Mucosa of stomach (tissue), 1 donor: ENCODE results near the gene PHTF1.

ENCODE experiments used
- H3K27me3 ChIP-seq: one replicate; pipeline ENCODE4 v1.7.0; 2013; ENCODE audit warnings: mild to moderate bottlenecking, low read length; ENCODE audit not compliant: control insufficient read depth, insufficient read depth
- H3K36me3 ChIP-seq: one replicate; pipeline ENCODE4 v1.7.0; 2013; ENCODE audit warnings: low read length; ENCODE audit not compliant: control insufficient read depth, insufficient read depth
- H3K4me1 ChIP-seq: one replicate; pipeline ENCODE4 v1.7.0; 2013; ENCODE audit warnings: mild to moderate bottlenecking, low read length; ENCODE audit not compliant: control insufficient read depth, insufficient read depth
- H3K4me3 ChIP-seq: one replicate; pipeline ENCODE4 v1.7.0; 2013; ENCODE audit warnings: low read length
- H3K9ac ChIP-seq: one replicate; pipeline ENCODE4 v1.7.0; 2013; ENCODE audit warnings: mild to moderate bottlenecking, low read length, moderate library complexity
- H3K9me3 ChIP-seq: one replicate; pipeline ENCODE4 v1.7.0; 2013; ENCODE audit warnings: mild to moderate bottlenecking, low read length, moderate library complexity; ENCODE audit not compliant: control insufficient read depth
- donor health status: Pancreatic carcinoma.

PHTF1 gene

DNA sequence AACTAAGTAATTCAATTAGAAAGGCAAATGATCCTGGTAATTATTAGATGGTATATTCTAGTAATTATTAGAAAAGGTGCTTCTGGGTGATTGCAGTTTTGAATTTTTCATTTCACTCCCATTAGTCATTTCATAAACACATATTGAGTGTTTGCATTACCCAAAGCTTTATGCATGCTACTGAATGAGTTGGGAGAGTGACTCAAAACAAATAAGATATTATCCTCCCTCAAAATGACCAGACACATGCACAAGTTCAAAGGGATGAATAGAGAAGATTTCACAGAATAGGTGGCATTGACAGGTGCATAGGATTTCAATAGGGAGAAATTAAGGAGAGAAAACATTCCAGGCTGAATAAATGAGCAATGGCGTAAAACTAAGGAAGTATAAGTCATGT, 84.7 kb downstream of the PHTF1 start:
- peaks cover 10% of the 10 kb centered on the region for H3K36me3 ChIP-seq
- no peak overlapping the region for H3K4me3 ChIP-seq
- H3K27me3 ChIP-seq, result no peaks in the 10 kb centered on the region
- no peaks in the 10 kb centered on the region for H3K4me1 ChIP-seq
- H3K9me3 ChIP-seq, result no peaks in the 10 kb centered on the region
- no peak overlapping the region for H3K9ac ChIP-seq

DNA sequence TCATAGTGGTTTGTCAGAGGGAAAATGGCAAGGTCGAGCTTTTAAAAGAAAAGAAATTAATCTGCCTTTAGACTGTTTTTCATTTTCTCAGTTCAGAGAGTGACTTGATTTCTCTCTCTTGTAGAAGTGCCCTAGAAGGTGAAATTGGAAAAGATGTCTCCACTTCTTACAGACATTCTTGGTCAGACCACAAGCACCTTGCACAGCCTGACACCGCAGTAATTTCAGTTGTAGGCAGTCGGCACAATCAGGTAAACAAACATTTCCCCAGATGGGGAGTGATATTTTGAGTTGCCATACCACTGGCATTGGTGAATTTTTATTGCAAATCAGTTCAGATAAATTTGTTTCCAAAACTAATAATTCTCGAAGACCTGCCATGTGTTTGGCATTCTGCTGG, 86.8 kb downstream of the PHTF1 start:
- Histone ChIP-seq H3K4me1 (no peaks in the 10 kb centered on the region), H3K9me3 (no peaks in the 10 kb centered on the region), H3K36me3 (peaks cover 10% of the 10 kb centered on the region), H3K27me3 (no peaks in the 10 kb centered on the region), H3K9ac (no peak overlapping the region), H3K4me3 (no peak overlapping the region)

DNA sequence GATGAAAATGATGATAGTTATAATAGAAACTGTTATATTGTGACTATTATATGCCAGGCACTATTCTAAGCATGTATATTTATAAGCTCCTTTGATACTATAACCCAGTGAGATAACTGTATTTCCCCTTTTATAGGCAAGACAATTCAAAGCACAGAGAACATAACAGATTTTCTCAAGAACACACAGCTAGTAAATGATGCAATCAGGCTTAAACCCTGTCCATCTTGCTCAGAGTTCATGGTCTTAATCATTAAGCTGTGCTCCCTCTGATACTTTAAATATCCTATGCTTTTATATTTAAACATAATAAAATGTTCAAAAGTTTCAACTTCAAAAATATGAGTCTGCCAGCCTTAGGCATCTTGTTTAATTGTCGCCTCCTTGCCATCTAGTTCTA, 88.6 kb downstream of the PHTF1 start:
- no peaks in the 10 kb centered on the region for H3K9me3 ChIP-seq
- no peaks in the 10 kb centered on the region for H3K27me3 ChIP-seq
- no peak overlapping the region for H3K9ac ChIP-seq
- H3K36me3 ChIP-seq, result peaks cover 7% of the 10 kb centered on the region
- H3K4me1 ChIP-seq, result no peaks in the 10 kb centered on the region
- no peak overlapping the region for H3K4me3 ChIP-seq

DNA sequence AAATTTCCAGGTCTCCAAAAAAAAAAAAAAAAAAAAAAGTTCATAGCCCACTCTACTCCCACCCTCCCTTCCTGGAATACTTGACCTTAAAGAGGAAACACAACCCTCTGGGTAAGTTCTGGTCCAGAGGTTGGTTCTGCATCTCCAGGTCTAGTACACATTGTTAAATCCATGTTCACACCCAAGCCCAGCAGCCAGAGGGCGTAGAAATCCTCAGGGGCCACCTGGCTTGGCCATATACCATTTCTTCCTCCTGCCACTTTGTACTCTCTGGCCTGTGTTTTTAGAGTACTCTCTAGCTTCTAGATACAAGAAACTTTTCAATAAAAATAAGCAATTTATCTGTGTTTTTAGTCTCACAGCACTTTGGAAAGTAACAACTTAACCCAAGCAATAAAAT, 89.3 kb downstream of the PHTF1 start:
- no peak overlapping the region for H3K9ac ChIP-seq
- no peaks in the 10 kb centered on the region for H3K9me3 ChIP-seq
- no peaks in the 10 kb centered on the region for H3K4me1 ChIP-seq
- peaks cover 5% of the 10 kb centered on the region for H3K36me3 ChIP-seq
- no peak overlapping the region for H3K4me3 ChIP-seq
- H3K27me3 ChIP-seq, result no peaks in the 10 kb centered on the region

DNA sequence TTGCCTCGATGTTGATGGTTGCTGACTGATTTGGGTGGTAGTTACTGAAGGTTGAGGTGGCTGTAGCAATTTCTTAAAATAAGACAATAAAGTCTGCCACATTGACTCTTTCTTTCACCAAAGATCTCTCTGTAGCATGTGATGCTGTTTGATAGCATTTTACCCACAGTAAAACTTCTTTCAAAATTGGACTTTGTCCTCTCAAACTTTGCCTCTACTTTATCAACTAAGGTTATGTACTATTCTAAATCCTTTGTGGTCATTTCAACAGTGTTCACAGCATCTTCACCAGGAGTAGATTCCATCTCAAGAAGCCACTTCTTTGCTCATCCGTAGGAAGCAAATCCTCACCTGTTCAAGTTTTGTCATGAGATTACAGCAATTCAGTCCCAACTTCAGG, 93.2 kb downstream of the PHTF1 start:
- Histone ChIP-seq H3K9ac (no peak overlapping the region), H3K27me3 (no peaks in the 10 kb centered on the region), H3K4me1 (no peaks in the 10 kb centered on the region), H3K4me3 (no peak overlapping the region), H3K9me3 (no peaks in the 10 kb centered on the region), H3K36me3 (no peaks in the 10 kb centered on the region)

DNA sequence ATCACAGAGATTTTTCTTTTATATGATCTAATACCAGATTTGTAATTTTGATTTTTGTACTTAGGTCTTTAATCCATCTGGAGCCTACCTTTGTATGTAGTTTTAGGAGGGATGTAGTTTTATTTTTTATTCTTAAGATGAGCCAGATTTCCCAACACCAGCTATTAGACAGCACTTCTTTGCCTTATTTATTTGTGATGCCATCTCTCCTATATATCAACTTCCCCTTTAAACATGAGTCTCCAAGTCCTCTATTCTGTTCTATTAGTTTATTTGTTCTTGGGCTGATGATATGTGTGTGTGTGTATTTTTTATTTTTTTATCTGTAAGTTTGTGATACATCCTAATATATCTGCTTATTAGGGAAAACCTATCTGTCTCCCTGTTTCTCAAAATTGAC, 94.2 kb downstream of the PHTF1 start:
- Histone ChIP-seq H3K27me3 (no peaks in the 10 kb centered on the region), H3K9me3 (no peaks in the 10 kb centered on the region), H3K9ac (no peak overlapping the region), H3K36me3 (no peaks in the 10 kb centered on the region), H3K4me1 (no peaks in the 10 kb centered on the region), H3K4me3 (no peak overlapping the region)

DNA sequence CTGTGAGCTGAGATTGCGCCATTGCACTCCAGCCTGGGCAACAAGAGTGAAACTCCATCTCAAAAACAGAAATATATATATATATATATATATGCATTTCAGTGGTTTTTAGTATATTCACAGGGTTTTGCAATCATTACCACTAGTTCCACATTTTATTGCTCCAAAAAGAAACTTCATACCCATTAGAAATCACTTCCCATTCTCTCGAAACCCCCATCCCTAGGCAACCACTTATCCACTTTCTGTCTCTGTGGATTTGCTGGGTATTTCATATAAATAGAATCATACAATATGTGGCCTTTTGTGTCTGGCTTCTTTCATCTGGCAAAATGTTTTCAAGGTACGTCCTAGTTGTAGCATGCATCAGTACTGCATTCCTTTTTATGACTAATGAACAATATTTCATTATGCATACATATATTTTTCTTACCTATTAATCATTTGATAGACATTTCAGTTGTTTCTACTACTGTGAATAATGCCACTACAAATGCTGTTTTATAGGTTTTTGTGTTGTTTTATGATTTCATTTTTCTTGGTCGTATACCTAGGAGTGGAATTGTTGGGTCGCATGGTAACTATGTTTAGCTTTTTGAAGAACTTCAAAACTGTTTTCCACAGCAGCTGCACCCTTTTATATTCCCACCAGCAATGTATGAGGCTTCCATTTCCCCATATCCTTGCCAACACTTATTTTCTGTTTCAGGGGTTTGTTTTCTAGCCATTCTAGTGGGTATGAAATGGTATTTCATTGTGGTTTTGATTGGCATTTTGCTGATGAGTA, 95.9 kb downstream of the PHTF1 start:
- H3K9me3 ChIP-seq, result no peaks in the 10 kb centered on the region
- H3K9ac ChIP-seq, result no peak overlapping the region
- H3K27me3 ChIP-seq, result no peaks in the 10 kb centered on the region
- H3K36me3 ChIP-seq, result no peaks in the 10 kb centered on the region
- H3K4me1 ChIP-seq, result no peaks in the 10 kb centered on the region
- H3K4me3 ChIP-seq, result no peak overlapping the region

DNA sequence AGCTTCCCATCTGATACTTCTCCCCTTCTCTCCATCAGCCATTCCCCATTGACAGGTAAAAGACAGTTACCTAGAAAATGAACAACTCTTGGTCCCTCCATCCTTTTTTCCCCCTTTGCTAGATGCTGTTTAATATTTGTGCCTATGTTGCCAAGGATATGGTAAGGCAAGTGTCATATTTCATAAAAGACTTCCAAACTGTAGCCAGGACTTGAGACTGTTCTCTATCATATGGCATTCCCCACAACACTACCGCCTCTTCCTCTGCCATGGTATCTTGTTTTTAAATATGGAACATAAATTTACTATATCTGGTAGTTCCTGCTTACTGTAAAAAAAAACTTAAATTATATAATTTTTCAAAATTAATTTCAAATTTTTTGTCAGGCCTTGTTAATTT, 97.2 kb downstream of the PHTF1 start:
- Histone ChIP-seq H3K9ac (no peak overlapping the region), H3K4me1 (no peaks in the 10 kb centered on the region), H3K36me3 (no peaks in the 10 kb centered on the region), H3K4me3 (no peak overlapping the region), H3K9me3 (no peaks in the 10 kb centered on the region), H3K27me3 (no peaks in the 10 kb centered on the region)

DNA sequence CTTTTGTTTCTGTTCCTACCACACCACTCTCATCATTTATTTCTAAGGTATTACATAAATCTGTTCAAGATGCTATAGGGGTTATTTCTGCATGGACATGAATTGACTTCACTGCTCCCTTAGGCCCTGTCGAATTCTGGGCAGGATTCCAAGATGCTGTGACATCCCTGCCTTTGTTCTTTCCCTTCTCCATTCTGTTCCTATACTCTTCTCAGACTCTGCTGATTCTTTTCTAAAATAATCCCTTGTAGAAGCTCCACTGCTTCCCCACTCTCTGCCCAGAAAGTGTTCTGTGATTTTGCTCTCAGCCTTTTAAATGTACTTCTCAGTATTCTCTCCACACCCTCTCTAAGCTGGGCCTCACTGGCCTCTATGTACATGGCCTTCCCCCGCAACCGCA, 99.2 kb downstream of the PHTF1 start:
- no peaks in the 10 kb centered on the region for H3K27me3 ChIP-seq
- H3K36me3 ChIP-seq, result no peaks in the 10 kb centered on the region
- H3K4me3 ChIP-seq, result no peak overlapping the region
- no peaks in the 10 kb centered on the region for H3K4me1 ChIP-seq
- H3K9me3 ChIP-seq, result no peaks in the 10 kb centered on the region
- no peak overlapping the region for H3K9ac ChIP-seq

DNA sequence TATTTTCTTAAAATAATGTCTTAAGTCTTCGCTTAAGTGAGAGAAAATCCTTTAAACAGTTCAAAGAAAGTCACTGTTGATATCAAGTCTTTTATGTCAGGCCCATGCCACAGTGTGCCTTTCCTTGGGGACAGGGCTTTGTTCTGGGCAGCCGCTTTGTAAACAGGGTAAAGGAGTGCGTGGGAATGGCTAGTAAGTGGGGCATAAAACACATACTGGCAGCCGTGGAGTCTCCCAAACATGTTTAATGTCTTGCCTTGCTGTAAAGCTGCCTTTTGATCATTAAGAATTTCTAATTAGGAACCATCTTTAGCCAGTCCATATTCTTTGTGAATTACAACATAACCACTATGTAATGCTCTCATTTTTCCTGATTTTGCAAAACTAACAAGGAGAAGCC, 99.7 kb downstream of the PHTF1 start:
- H3K27me3 ChIP-seq, result no peaks in the 10 kb centered on the region
- H3K9ac ChIP-seq, result no peak overlapping the region
- H3K36me3 ChIP-seq, result no peaks in the 10 kb centered on the region
- H3K9me3 ChIP-seq, result no peaks in the 10 kb centered on the region
- H3K4me3 ChIP-seq, result no peak overlapping the region
- H3K4me1 ChIP-seq, result no peaks in the 10 kb centered on the region

DNA sequence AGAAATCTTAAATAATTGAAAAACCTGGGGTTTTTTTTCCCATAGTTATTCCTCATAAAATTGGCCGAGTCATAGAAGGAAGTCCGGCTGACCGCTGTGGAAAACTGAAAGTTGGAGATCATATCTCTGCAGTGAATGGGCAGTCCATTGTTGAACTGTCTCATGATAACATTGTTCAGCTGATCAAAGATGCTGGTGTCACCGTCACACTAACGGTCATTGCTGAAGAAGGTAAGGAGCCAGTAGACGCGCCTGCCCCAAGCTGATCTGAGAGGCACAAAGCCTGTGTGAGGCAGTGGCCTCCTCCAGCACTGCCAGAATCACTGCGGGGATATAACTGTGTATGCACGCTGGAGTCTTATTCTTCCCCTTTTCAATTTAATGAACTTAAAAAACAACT, 100.3 kb downstream of the PHTF1 start:
- Histone ChIP-seq H3K27me3 (no peaks in the 10 kb centered on the region), H3K9me3 (no peaks in the 10 kb centered on the region), H3K4me3 (no peak overlapping the region), H3K4me1 (no peaks in the 10 kb centered on the region), H3K36me3 (no peaks in the 10 kb centered on the region), H3K9ac (no peak overlapping the region)

DNA sequence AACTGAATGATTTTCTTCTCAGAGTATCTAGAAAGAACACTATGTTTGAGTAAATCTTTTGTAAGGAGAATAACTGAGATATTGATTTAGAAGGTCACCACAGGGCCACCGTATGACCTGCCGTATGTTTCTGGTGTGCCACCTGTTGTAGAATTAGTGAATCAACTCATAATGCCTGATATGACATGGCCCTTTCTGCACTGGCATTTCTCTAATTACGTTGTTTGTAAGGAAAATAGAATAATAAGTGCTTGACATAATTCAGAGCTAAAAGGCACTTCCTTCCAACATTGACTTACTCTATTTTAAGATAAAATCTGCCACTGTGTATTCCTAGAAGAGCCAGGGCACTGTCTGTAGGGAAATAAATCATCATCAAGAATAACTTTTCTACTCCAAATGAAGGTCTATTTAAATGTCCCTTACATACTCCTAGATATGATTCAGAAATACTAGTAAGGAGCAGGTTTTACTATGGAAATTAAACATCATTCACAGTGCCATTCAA, 101.7 kb downstream of the PHTF1 start:
- no peaks in the 10 kb centered on the region for H3K36me3 ChIP-seq
- no peaks in the 10 kb centered on the region for H3K9me3 ChIP-seq
- no peak overlapping the region for H3K4me3 ChIP-seq
- no peak overlapping the region for H3K9ac ChIP-seq
- no peaks in the 10 kb centered on the region for H3K4me1 ChIP-seq
- no peaks in the 10 kb centered on the region for H3K27me3 ChIP-seq

DNA sequence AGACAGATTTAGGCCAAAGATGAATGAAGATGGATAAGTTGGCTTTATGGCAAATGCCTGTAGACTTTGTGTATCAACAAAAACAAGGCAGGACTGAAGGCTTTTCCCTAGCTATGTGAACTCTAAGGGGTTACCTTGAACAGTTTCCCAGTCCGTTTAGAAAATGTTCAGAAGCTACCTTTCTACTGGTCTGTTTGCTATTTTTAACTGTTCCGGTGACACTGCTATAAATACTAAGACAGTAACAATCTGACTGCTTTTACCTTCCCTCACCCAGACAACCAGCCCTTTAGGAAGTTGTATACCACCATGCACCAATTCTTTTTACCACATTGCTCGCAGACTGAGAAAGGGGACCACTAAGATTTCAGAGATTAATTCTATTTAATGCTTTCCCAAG, 102.2 kb downstream of the PHTF1 start:
- Histone ChIP-seq H3K9me3 (no peaks in the 10 kb centered on the region), H3K4me1 (no peaks in the 10 kb centered on the region), H3K36me3 (no peaks in the 10 kb centered on the region), H3K4me3 (no peak overlapping the region), H3K27me3 (no peaks in the 10 kb centered on the region), H3K9ac (no peak overlapping the region)
